IMR-90 (cell line): ENCODE data around the gene LMAN2. TPM values are rescaled to one million over a fixed set of nuclear protein-coding genes. Genes with fewer than 3 reads are reported as not detected.

Experiments
- ATAC-seq: fragments of 200-7000 bp; cut with Tn5 transposase; 2 replicates; pipeline ENCODE4 v1.9.1; 2020; ENCODE audit warnings: low read depth, mild to moderate bottlenecking, moderate library complexity
- BruUV-seq: library from RNA; stranded (reverse); fragments of 400-500 nt; replicated peaks from 2 replicates; lab custom pipeline; 2021; lab: Mats Ljungman, UMichigan
- CTCF ChIA-PET: fragments of 300-600 bp; formaldehyde crosslinking; extraction: SDS; loops from one replicate; lab custom pipeline; 2021; ENCODE audit warnings: antibody characterized with exemption; lab: Yijun Ruan, JAX
- POLR2A ChIA-PET: fragments of 300-600 bp; sonication (Branson Sonifier 250); formaldehyde crosslinking; loops from one replicate; lab custom pipeline; 2022; ENCODE audit warnings: antibody characterized with exemption; ENCODE audit not compliant: unreplicated experiment; lab: Charles Lee
- DNase-seq: peaks from one replicate; pipeline ENCODE4 v3.0.0; 2013
- H2AFZ ChIP-seq: replicated peaks from 2 replicates; pipeline ENCODE3; 2013; ENCODE audit warnings: low read length, mild to moderate bottlenecking; ENCODE audit not compliant: poor library complexity
- H2AK5ac ChIP-seq: 2 replicates; pipeline ENCODE4 v1.6.1; 2013; ENCODE audit warnings: low read depth, low read length, inconsistent platforms
- H2AK9ac ChIP-seq: replicated peaks from 2 replicates; pipeline ENCODE3; 2013; ENCODE audit warnings: mild to moderate bottlenecking, low read depth, low read length, moderate library complexity; ENCODE audit not compliant: poor library complexity
- H2BK120ac ChIP-seq: 2 replicates; pipeline ENCODE4 v1.6.1; 2013; ENCODE audit warnings: low read depth, low read length, inconsistent platforms
- H2BK15ac ChIP-seq: 3 replicates; pipeline ENCODE4 v1.6.1; 2013; ENCODE audit warnings: low read depth, low read length, inconsistent platforms
- H2BK20ac ChIP-seq: 2 replicates; pipeline ENCODE4 v1.6.1; 2013; ENCODE audit warnings: low read depth, mild to moderate bottlenecking, inconsistent platforms, low read length, moderate library complexity
- H2BK5ac ChIP-seq: 2 replicates; pipeline ENCODE4 v1.6.1; 2013; ENCODE audit warnings: mild to moderate bottlenecking, low read depth, low read length, inconsistent platforms; ENCODE audit not compliant: poor library complexity, severe bottlenecking
- H3K14ac ChIP-seq: replicated peaks from 2 replicates; pipeline ENCODE4 v1.6.1; 2013; ENCODE audit warnings: low read depth, low read length, inconsistent platforms
- H3K18ac ChIP-seq: 2 replicates; pipeline ENCODE4 v1.6.1; 2013; ENCODE audit warnings: low read depth, low read length, control low read depth
- H3K23ac ChIP-seq: 2 replicates; pipeline ENCODE4 v1.6.1; 2013; ENCODE audit warnings: low read depth, low read length, inconsistent platforms
- H3K27ac ChIP-seq: 2 replicates; pipeline ENCODE4 v1.5.1; 2013; ENCODE audit warnings: mild to moderate bottlenecking, control low read depth, low read length; ENCODE audit not compliant: insufficient read depth
- H3K27me3 ChIP-seq: 2 replicates; pipeline ENCODE4 v1.6.1; 2013; ENCODE audit warnings: low read length; ENCODE audit not compliant: control insufficient read depth, insufficient read depth
- H3K36me3 ChIP-seq: 2 replicates; pipeline ENCODE4 v1.6.1; 2013; ENCODE audit warnings: low read length, mixed read lengths; ENCODE audit not compliant: control insufficient read depth, insufficient read depth
- H3K4ac ChIP-seq: 2 replicates; pipeline ENCODE4 v1.6.1; 2013; ENCODE audit warnings: low read depth, low read length, inconsistent platforms
- H3K4me1 ChIP-seq: 2 replicates; pipeline ENCODE4 v1.6.1; 2013; ENCODE audit warnings: low read length, mixed read lengths; ENCODE audit not compliant: control insufficient read depth, insufficient read depth
- H3K4me2 ChIP-seq: 2 replicates; pipeline ENCODE4 v1.6.1; 2013; ENCODE audit warnings: low read depth, mild to moderate bottlenecking, control low read depth, low read length, moderate library complexity
- H3K4me3 ChIP-seq: 2 replicates; pipeline ENCODE4 v1.5.1; 2013; ENCODE audit warnings: low read depth, mild to moderate bottlenecking, control low read depth, low read length, moderate library complexity; ENCODE audit not compliant: insufficient read depth
- H3K56ac ChIP-seq: 2 replicates; pipeline ENCODE4 v1.6.1; 2013; ENCODE audit warnings: low read length, inconsistent platforms; ENCODE audit not compliant: insufficient read depth; ENCODE audit errors: extremely low read depth
- H3K79me1 ChIP-seq, 2 experiments: 2 replicates each; pipeline ENCODE4 v1.6.1; 2013; ENCODE audit warnings: low read length in 2 of 2, inconsistent platforms in 1 of 2, low read depth in 1 of 2
- H3K9ac ChIP-seq: 2 replicates; pipeline ENCODE4 v1.6.1; 2013; ENCODE audit warnings: low read depth, low read length, control low read depth
- H3K9me1 ChIP-seq: 2 replicates; pipeline ENCODE4 v1.6.1; 2013; ENCODE audit warnings: low read length, inconsistent platforms; ENCODE audit not compliant: insufficient read depth
- H3K9me3 ChIP-seq: 2 replicates; pipeline ENCODE4 v1.6.1; 2013; ENCODE audit warnings: low read length; ENCODE audit not compliant: control insufficient read depth, insufficient read depth
- H4K20me1 ChIP-seq: 2 replicates; pipeline ENCODE4 v1.6.1; 2013; ENCODE audit warnings: low read length, inconsistent platforms; ENCODE audit not compliant: insufficient read depth
- H4K5ac ChIP-seq: 2 replicates; pipeline ENCODE4 v1.6.1; 2013; ENCODE audit warnings: mild to moderate bottlenecking, low read depth, low read length, control low read depth
- H4K8ac ChIP-seq, 2 experiments: 2 replicates each; pipeline ENCODE4 v1.6.1; 2013; ENCODE audit warnings: low read depth in 2 of 2, low read length in 2 of 2, control low read depth in 1 of 2, inconsistent platforms in 1 of 2
- H4K91ac ChIP-seq: 2 replicates; pipeline ENCODE4 v1.6.1; 2013; ENCODE audit warnings: low read depth, low read length, inconsistent platforms; ENCODE audit not compliant: insufficient read depth
- BHLHE40 ChIP-seq: fragments of 150-350 bp; IDR thresholded peaks from 2 replicates; pipeline ENCODE4 v1.6.1; 2016; ENCODE audit warnings: mild to moderate bottlenecking, low read depth, low read length
- CEBPB ChIP-seq: IDR thresholded peaks from 2 replicates; pipeline ENCODE4 v1.6.1; 2012; ENCODE audit warnings: low read depth, low read length, improper control_type of control experiment
- CHD1 ChIP-seq: IDR thresholded peaks from 2 replicates; pipeline ENCODE4 v1.6.1; 2012; ENCODE audit warnings: low read depth, low read length, improper control_type of control experiment
- CTCF ChIP-seq: conservative IDR thresholded peaks from 2 replicates; pipeline ENCODE4 v1.5.1; 2012; ENCODE audit warnings: mild to moderate bottlenecking, low read depth, low read length, improper control_type of control experiment
- ELK1 ChIP-seq: fragments of 150-350 bp; IDR thresholded peaks from 2 replicates; pipeline ENCODE4 v1.6.1; 2016; ENCODE audit warnings: low read depth, mild to moderate bottlenecking, low read length, moderate library complexity, borderline replicate concordance
- FOS ChIP-seq: fragments of 150-350 bp; IDR thresholded peaks from 2 replicates; pipeline ENCODE4 v1.6.1; 2016; ENCODE audit warnings: low read depth, low read length
- MAFK ChIP-seq: IDR thresholded peaks from 2 replicates; pipeline ENCODE4 v1.6.1; 2012; ENCODE audit warnings: low read depth, low read length, improper control_type of control experiment
- MAZ ChIP-seq: IDR thresholded peaks from 2 replicates; pipeline ENCODE4 v1.6.1; 2012; ENCODE audit warnings: low read depth, mild to moderate bottlenecking, low read length, improper control_type of control experiment, moderate library complexity, borderline replicate concordance
- MXI1 ChIP-seq: IDR thresholded peaks from 2 replicates; pipeline ENCODE4 v1.6.1; 2012; ENCODE audit warnings: low read depth, mild to moderate bottlenecking, low read length, moderate library complexity, borderline replicate concordance
- POLR2A ChIP-seq: IDR thresholded peaks from 2 replicates; pipeline ENCODE4 v1.6.1; 2012; ENCODE audit warnings: mild to moderate bottlenecking, low read depth, low read length
- RAD21 ChIP-seq: IDR thresholded peaks from 2 replicates; pipeline ENCODE4 v1.6.1; 2012; ENCODE audit warnings: low read length, improper control_type of control experiment
- RCOR1 ChIP-seq: IDR thresholded peaks from 2 replicates; pipeline ENCODE4 v1.6.1; 2012; ENCODE audit warnings: mild to moderate bottlenecking, low read length, improper control_type of control experiment; ENCODE audit not compliant: insufficient replicate concordance
- RFX5 ChIP-seq: IDR thresholded peaks from 2 replicates; pipeline ENCODE4 v1.8.0; 2012; ENCODE audit warnings: low read depth, mild to moderate bottlenecking, low read length, moderate library complexity
- SMC3 ChIP-seq: fragments of 150-350 bp; IDR thresholded peaks from 2 replicates; pipeline ENCODE4 v1.6.1; 2016; ENCODE audit warnings: low read depth, mild to moderate bottlenecking, antibody characterized with exemption, low read length, moderate library complexity
- USF2 ChIP-seq: fragments of 150-350 bp; IDR thresholded peaks from 2 replicates; pipeline ENCODE4 v1.6.1; 2017; ENCODE audit warnings: mild to moderate bottlenecking, antibody characterized with exemption, low read length, low read depth
- WGBS, 2 experiments: methylation state at CpG; one replicate each; pipeline versions ENCODE4 v1.1.5 to v1.1.7; 2013; ENCODE audit warnings: missing lambda C conversion rate in 2 of 2; ENCODE audit not compliant: insufficient read length in 1 of 2; ENCODE audit errors: extremely low coverage in 2 of 2; 5-methylcytosine and 5-hydroxymethylcytosine counted together
- dilution Hi-C: fragments of 300-500 bp; cut with HindIII; formaldehyde crosslinking; loops from one replicate; pipeline ENCODE4 v1.14.3; 2018; ENCODE audit warnings: low sequenced_read_pairs; ENCODE audit not compliant: unreplicated experiment
- in situ Hi-C: fragments of 300-500 bp; cut with MboI; formaldehyde crosslinking; loops from 3 replicates; pipeline ENCODE4 v1.14.3; 2019; ENCODE audit warnings: low sequenced_read_pairs, inconsistent platforms, mixed read lengths
- intact Hi-C: fragments of 100-400 bp; cut with micrococcal nuclease; formaldehyde crosslinking; loops from 2 replicates; pipeline ENCODE4 v1.10.0; 2022
- polyA plus RNA-seq, 3 experiments: library from polyadenylated mRNA; depleted of rRNA; stranded (reverse); fragments of >200 nt; gene quantifications; 2 replicates each; pipeline ENCODE4 v1.2.3, GENCODE V29; 2012; ENCODE audit warnings: low replicate concordance in 1 of 3
- total RNA-seq: library from RNA; depleted of rRNA; stranded (reverse); fragments of >200 nt; gene quantifications from 2 replicates; pipeline ENCODE4 v1.2.3, GENCODE V29; 2012

The LMAN2 gene
- total and polyA plus RNA-seq, 2 of the 4 experiments (the other 2 are of a cell fraction): 253 to 303 TPM

GRCh38 chr5:177310757-177311391, 40.6 kb downstream of the LMAN2 start:
- BruUV-seq: no TSS peak
- Histone ChIP-seq H4K91ac (no peak overlapping the region), H3K9me1 (0 out of 2 replicates have a peak, but pooled peaks cover 2% of the 10 kb centered on the region), H4K5ac (no peak overlapping the region), H3K14ac (no peak overlapping the region), H2BK5ac (no peak overlapping the region), H3K27ac (no peak overlapping the region; the same call in 1 of the 2 replicates), H3K36me3 (peaks cover 15% of the 10 kb centered on the region), H3K56ac (no peak overlapping the region), H2AK5ac (no peak overlapping the region), H3K4me2 (peak overlapping the region; percentile 48), H4K20me1 (peaks cover 32% of the 10 kb centered on the region), H2AK9ac (peak overlapping the region; percentile 73), H3K9me3 (no peaks in the 10 kb centered on the region), H3K4me1 (peaks cover 7% of the 10 kb centered on the region; the same call in 1 of the 2 replicates), H3K4me3 (peak overlapping the region; percentile 29; the same call in 1 of the 2 replicates), H3K4ac (no peak overlapping the region), H2BK15ac (no peak overlapping the region), H2BK120ac (no peak overlapping the region), H4K8ac (no peak overlapping the region), H2BK20ac (no peak overlapping the region), H2AFZ (peak overlapping the region; percentile 58), H3K18ac (no peak overlapping the region), H3K23ac (no peak overlapping the region), H3K9ac (peak overlapping the region; percentile 25; the same call in 1 of the 2 replicates), H3K27me3 (no peaks in the 10 kb centered on the region), H3K79me1 (peaks cover 9 to 57% of the 10 kb centered on the region in 2 experiments; a peak in 3 of 4 replicates)
- intact Hi-C loops (loop anchor here (2.0 kb wide), 2 partner anchors 146 to 190 kb away; no protein-coding TSS in a partner anchor), dilution Hi-C loops (no loop called here), in situ Hi-C loops (loop anchor here (5.0 kb wide), 1 partner anchor 136 kb away; the partner anchor contains the start of gene PRR7)
- peak; percentile 18 for DNase-seq
- TF ChIP-seq RFX5: no peak
- TF ChIP-seq BHLHE40: no peak
- TF ChIP-seq USF2: no peak
- no peak for TF ChIP-seq ELK1
- TF ChIP-seq CEBPB: no peak
- no peak for TF ChIP-seq POLR2A
- no peak for TF ChIP-seq RCOR1
- TF ChIP-seq SMC3: no peak
- TF ChIP-seq FOS: no peak
- TF ChIP-seq MAFK: no peak
- TF ChIP-seq RAD21: no peak
- TF ChIP-seq MAZ: no peak
- TF ChIP-seq MXI1: no peak
- no peak for TF ChIP-seq CHD1
- no peak for TF ChIP-seq CTCF
- 24% methylated on average over 9 of the region's 20 CpGs; no CpG with 5 or more reads in 1 of the 2 experiments for WGBS, 2 experiments
- ChIA-PET CTCF (interaction anchor here (0.5 to 1.5 kb wide), 4 partner anchors 13 to 239 kb away, joined by 3 to 8 read pairs (median 4); no protein-coding TSS in a partner anchor), POLR2A (no interaction called here)
- ATAC-seq: no peak
